ENCODE data around the gene MOV10L1.

MOV10L1 gene

GRCh38 chr22:50208430-50208938, 118.7 kb downstream of the MOV10L1 start:
- no peak for DNase-seq

- no peak for DNase-seq
Measured at GRCh38 chr22:50208939-50209892, 119.4 kb downstream of the MOV10L1 start.

GRCh38 chr22:50209893-50210292, 120.1 kb downstream of the MOV10L1 start:
- DNase-seq, result peak; percentile 48

GRCh38 chr22:50210378-50211139, 120.8 kb downstream of the MOV10L1 start:
- DNase-seq, result no peak

- no peak for DNase-seq
Measured at GRCh38 chr22:50211147-50211546, 121.3 kb downstream of the MOV10L1 start.

Measured in GDM1 (cell line).